Testis (tissue), 5 donors: ENCODE data around the gene LCE1B. TPM values are rescaled to one million over a fixed set of nuclear protein-coding genes. Genes with fewer than 3 reads are reported as not detected.

Experiments
- DNase-seq: peaks from one replicate; pipeline ENCODE4 v3.0.0-alpha.2; 2019
- H3K27ac ChIP-seq, 2 donors: fragments of 200-600 bp; sonication (generic); one replicate each; pipeline ENCODE4 v1.5.1; 2019
- H3K27me3 ChIP-seq: fragments of 200-600 bp; sonication (generic); one replicate; pipeline ENCODE4 v1.5.1; 2019
- H3K36me3 ChIP-seq: fragments of 200-600 bp; sonication (generic); one replicate; pipeline ENCODE4 v1.5.1; 2017; ENCODE audit warnings: low read depth; ENCODE audit errors: missing control alignments
- H3K4me1 ChIP-seq: fragments of 200-600 bp; sonication (generic); one replicate; pipeline ENCODE4 v1.5.1; 2019
- H3K4me3 ChIP-seq, 2 donors: fragments of 200-600 bp; sonication (generic); one replicate each; pipeline ENCODE4 v1.5.1; 2017 to 2019
- H3K9me3 ChIP-seq: fragments of 200-600 bp; sonication (generic); one replicate; pipeline ENCODE4 v1.5.1; 2017
- POLR2A ChIP-seq: fragments of 450-650 bp; IDR thresholded peaks from one replicate; pipeline ENCODE4 v1.6.1; 2017; ENCODE audit warnings: antibody characterized with exemption, mild to moderate bottlenecking, moderate library complexity
- WGBS, 2 donors: methylation state at CpG; one replicate each; pipeline ENCODE4 v1.1.5; 2018; 5-methylcytosine and 5-hydroxymethylcytosine counted together
- intact Hi-C: fragments of 100-400 bp; cut with DNase I; formaldehyde crosslinking; loops from one replicate; pipeline ENCODE4 v1.15.1; 2023; ENCODE audit warnings: low total_unique reads
- long read RNA-seq, 2 donors: transcript quantifications; one replicate each; lab custom pipeline, GENCODE V29; 2026
- polyA plus RNA-seq: library from polyadenylated mRNA; stranded (reverse); fragments of 350-450 nt; fragmentation: Illumina TruSeq; extraction: RNeasy Lipid Tissue Mini Kit (QIAGEN cat#74804); gene quantifications from one replicate; pipeline ENCODE4 v1.2.3, GENCODE V29; 2014; ENCODE audit warnings: low read depth, low replicate concordance; ENCODE audit not compliant: insufficient read depth
- total RNA-seq, 2 donors: library from RNA; depleted of rRNA; stranded (reverse); fragments of >200 nt; gene quantifications; one replicate each; pipeline ENCODE4 v1.2.3, GENCODE V29; 2016
- TF ChIP-seq, protein P1 (sequence below), 3 experiments: fragments of 450-650 bp in 2 of 3; fragments of 200-600 bp in 1 of 3; sonication (generic) in 1 of 3; IDR thresholded peaks; one replicate each; pipeline ENCODE4 v1.5.1; 2016 to 2019; ENCODE audit warnings: antibody characterized with exemption in 3 of 3, mild to moderate bottlenecking in 2 of 3, moderate library complexity in 1 of 3

Gene LCE1B
- total RNA-seq (not detected), polyA plus RNA-seq (not detected)
- long read RNA-seq, donor 1: 0 reads
- long read RNA-seq, donor 2: 0 reads

DNA sequence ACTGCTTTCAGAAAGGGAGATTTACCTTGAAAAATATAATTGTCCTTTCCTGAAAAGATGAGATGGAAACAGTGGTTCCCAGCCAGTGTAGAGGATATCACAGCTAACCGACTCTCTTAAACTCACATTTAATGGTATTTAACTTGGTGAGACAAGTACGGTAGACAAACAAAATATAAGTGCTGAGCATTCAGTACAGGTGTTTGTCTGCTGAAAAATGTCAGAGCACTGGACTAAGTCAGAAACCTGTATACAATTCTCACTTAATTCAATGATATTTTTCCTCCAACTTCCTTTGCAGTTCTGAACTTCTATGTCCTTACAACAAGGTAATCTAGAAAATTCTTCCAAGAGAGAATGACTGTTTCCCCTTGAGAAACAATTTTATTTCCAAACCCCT lies at the start of gene LCE1B:
TSS of gene LCE1B (plus strand) at position 301 of the 400 bp plus-strand sequence. CDS start 476 bp downstream, outside the sequence.
- no peaks in the 10 kb centered on the region for H3K4me1 ChIP-seq
- DNase-seq: no peak

DNA sequence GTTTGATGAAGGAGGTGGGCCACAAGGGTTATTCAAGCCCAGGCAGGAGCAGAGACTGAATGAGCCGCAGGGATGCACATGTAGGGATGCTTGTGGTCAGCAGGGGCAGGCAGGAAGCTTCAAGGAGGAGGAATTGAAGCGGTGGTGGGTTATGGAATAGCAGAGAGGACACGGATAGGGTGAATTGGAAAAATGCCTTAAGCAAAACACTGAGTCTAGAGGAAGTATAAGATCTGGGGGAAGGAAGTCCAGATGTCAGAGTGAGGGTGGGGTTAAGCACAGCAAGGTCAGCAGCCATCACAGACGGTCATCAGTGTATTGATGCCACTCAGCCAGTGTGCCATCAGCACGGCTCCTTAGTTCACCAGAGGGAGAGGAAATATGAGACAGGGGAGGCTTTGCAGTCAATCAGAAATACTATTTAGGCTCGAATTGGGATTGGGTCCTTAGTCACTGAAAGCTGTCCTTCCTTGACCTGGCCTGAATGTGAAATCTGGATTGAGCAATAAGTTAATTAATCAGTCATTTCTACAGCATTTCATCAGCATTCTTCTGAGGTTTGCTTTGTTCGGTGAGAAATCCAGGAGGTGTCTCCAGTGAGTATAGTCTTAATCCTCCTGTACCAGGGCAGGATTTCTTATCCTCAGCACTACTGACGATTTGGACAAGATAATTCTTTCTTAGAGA lies 42.8 kb upstream of the LCE1B start:
- no peaks in the 10 kb centered on the region for H3K4me1 ChIP-seq
- no peak for DNase-seq
- H3K27ac ChIP-seq: no peak overlapping the region
- no peaks in the 10 kb centered on the region for H3K36me3 ChIP-seq
- 67 to 71% methylated on average over 8 of the region's 8 CpGs for WGBS, 2 donors
- TF ChIP-seq, protein P1, sequence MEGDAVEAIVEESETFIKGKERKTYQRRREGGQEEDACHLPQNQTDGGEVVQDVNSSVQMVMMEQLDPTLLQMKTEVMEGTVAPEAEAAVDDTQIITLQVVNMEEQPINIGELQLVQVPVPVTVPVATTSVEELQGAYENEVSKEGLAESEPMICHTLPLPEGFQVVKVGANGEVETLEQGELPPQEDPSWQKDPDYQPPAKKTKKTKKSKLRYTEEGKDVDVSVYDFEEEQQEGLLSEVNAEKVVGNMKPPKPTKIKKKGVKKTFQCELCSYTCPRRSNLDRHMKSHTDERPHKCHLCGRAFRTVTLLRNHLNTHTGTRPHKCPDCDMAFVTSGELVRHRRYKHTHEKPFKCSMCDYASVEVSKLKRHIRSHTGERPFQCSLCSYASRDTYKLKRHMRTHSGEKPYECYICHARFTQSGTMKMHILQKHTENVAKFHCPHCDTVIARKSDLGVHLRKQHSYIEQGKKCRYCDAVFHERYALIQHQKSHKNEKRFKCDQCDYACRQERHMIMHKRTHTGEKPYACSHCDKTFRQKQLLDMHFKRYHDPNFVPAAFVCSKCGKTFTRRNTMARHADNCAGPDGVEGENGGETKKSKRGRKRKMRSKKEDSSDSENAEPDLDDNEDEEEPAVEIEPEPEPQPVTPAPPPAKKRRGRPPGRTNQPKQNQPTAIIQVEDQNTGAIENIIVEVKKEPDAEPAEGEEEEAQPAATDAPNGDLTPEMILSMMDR (IDR thresholded peaks at IDR 0.05): no peak
- no peak for TF ChIP-seq POLR2A
- intact Hi-C loops: no loop called here
- H3K27me3 ChIP-seq: no peaks in the 10 kb centered on the region
- H3K4me3 ChIP-seq: no peak overlapping the region
- no peaks in the 10 kb centered on the region for H3K9me3 ChIP-seq

More for the DNA sequence above, at the start of gene LCE1B:
- WGBS, 2 donors: 86 to 92% methylated on average over 2 of the region's 2 CpGs
- no peak within 1 kb of the TSS for H3K27ac ChIP-seq
- no peaks in the 10 kb centered on the region for H3K36me3 ChIP-seq
- TF ChIP-seq, protein P1 (IDR thresholded peaks at IDR 0.05): no peak
- TF ChIP-seq POLR2A: no peak
- H3K27me3 ChIP-seq: no peaks in the 10 kb centered on the region
- intact Hi-C loops: no loop called here
- no peaks in the 10 kb centered on the region for H3K9me3 ChIP-seq
- H3K4me3 ChIP-seq: no peak within 1 kb of the TSS

GRCh38 chr1:152770411-152770810 lies 41.4 kb upstream of the LCE1B start:
- no peaks in the 10 kb centered on the region for H3K27me3 ChIP-seq
- intact Hi-C loops: no loop called here
- H3K4me3 ChIP-seq: no peak overlapping the region
- no peaks in the 10 kb centered on the region for H3K36me3 ChIP-seq
- H3K27ac ChIP-seq: no peak overlapping the region
- H3K9me3 ChIP-seq: no peaks in the 10 kb centered on the region
- no peaks in the 10 kb centered on the region for H3K4me1 ChIP-seq
- 76 to 78% methylated on average over 1 of the region's 1 CpG for WGBS, 2 donors
- no peak for DNase-seq
- TF ChIP-seq, protein P1 (IDR thresholded peaks at IDR 0.05): no peak
- no peak for TF ChIP-seq POLR2A

DNA sequence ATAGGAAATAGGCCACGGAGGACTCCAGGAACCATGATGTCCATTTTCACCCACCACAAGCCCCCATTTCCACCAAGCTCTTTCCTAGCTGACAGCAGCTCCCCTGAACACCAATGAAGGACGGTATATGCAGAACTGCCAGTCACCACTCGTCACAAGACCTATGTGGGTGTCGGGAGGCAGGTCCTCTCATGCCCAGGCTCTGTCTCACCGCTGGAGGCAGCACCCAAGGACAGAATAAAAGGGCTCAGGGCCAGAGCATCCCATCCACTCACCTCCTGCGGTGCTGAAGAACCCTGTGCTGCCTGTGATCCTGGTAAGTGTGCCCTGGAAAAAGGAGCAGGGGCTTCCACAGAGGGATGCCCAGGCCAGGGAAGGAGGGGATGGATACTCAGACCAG lies 36.9 kb upstream of the LCE1B start, which contains the start of gene LCE1F:
TSS of gene LCE1F (plus strand) at position 266 of the 400 bp plus-strand sequence. CDS start 1,232 bp downstream, outside the sequence.
- H3K9me3 ChIP-seq: no peaks in the 10 kb centered on the region
- no peak within 1 kb of the TSS for H3K27ac ChIP-seq
- 74 to 82% methylated on average over 5 to 6 of the region's 6 CpGs for WGBS, 2 donors
- TF ChIP-seq POLR2A: no peak
- TF ChIP-seq, protein P1 (IDR thresholded peaks at IDR 0.05): no peak
- intact Hi-C loops: no loop called here
- no peak for DNase-seq
- H3K4me3 ChIP-seq: no peak within 1 kb of the TSS
- H3K27me3 ChIP-seq: no peaks in the 10 kb centered on the region
- no peaks in the 10 kb centered on the region for H3K4me1 ChIP-seq
- H3K36me3 ChIP-seq: no peaks in the 10 kb centered on the region
